Measurements from ENCODE around the gene RILP. TPM values are rescaled to one million over a fixed set of nuclear protein-coding genes. Genes with fewer than 3 reads are reported as not detected.
A peak's percentile ranks its signal among the peaks of the same experiment; 100 is the strongest.
"Not testable (repeated sequence)": the region's sequence is repeated elsewhere in the genome, so short reads cannot be mapped to it uniquely, and the experiment has no call there.

The RILP gene
- total RNA-seq, 3 donors from 2014 or later = 2.0 to 2.7 (median 2.3) TPM

- Mint-ChIP-seq H3K9me3 (no peaks in the 10 kb centered on the region), H3K27me3 (ENCODE audit: low read depth) (no peaks in the 10 kb centered on the region), H3K4me1 (ENCODE audit: low read depth) (peaks cover 3% of the 10 kb centered on the region), H3K36me3 (ENCODE audit: insufficient read depth) (peaks cover 48% of the 10 kb centered on the region), H3K4me3 (no peak overlapping the region)
- ATAC-seq (no peak), DNase-seq (no peak)
These were observed 4.1 kb upstream of the RILP start for GRCh38 chr17:1653735-1654134.

- ATAC-seq; H3K9me3 Mint-ChIP-seq; H3K4me1 Mint-ChIP-seq (ENCODE audit: low read depth); DNase-seq; H3K27me3 Mint-ChIP-seq (ENCODE audit: low read depth); H3K4me3 Mint-ChIP-seq: not testable (repeated sequence)
- H3K36me3 Mint-ChIP-seq (ENCODE audit: insufficient read depth) = peaks cover 41% of the 10 kb centered on the region
These were observed 3.1 kb upstream of the RILP start for GRCh38 chr17:1652794-1653193.

- Mint-ChIP-seq H3K27me3 (ENCODE audit: low read depth) (no peaks in the 10 kb centered on the region), H3K36me3 (ENCODE audit: insufficient read depth) (peaks cover 33% of the 10 kb centered on the region), H3K4me3 (no peak overlapping the region), H3K4me1 (ENCODE audit: low read depth) (peaks cover 7% of the 10 kb centered on the region), H3K9me3 (no peaks in the 10 kb centered on the region)
- DNase-seq (no peak), ATAC-seq (no peak)
These were observed 1.8 kb upstream of the RILP start for GRCh38 chr17:1651559-1651844.

- H3K27me3 Mint-ChIP-seq (ENCODE audit: low read depth) = no peaks in the 10 kb centered on the region
- no peak overlapping the region for H3K4me3 Mint-ChIP-seq
- ATAC-seq (no peak), DNase-seq (no peak)
- no peaks in the 10 kb centered on the region for H3K9me3 Mint-ChIP-seq
- peaks cover 8% of the 10 kb centered on the region for H3K4me1 Mint-ChIP-seq (ENCODE audit: low read depth)
- peaks cover 29% of the 10 kb centered on the region for H3K36me3 Mint-ChIP-seq (ENCODE audit: insufficient read depth)
These were observed 1.3 kb upstream of the RILP start for GRCh38 chr17:1650731-1651558.

- Mint-ChIP-seq H3K27me3 (ENCODE audit: low read depth) (no peaks in the 10 kb centered on the region), H3K4me1 (ENCODE audit: low read depth) (peaks cover 20% of the 10 kb centered on the region), H3K4me3 (peak overlapping the region; percentile 40), H3K9me3 (no peaks in the 10 kb centered on the region), H3K36me3 (ENCODE audit: insufficient read depth) (peaks cover 23% of the 10 kb centered on the region)
- ATAC-seq (peak; percentile 78 to 81), DNase-seq (peak; percentile 93)
These were observed 463 bp downstream of the RILP start for GRCh38 chr17:1648963-1649843.

GRCh38 chr17:1648173-1648962, 1.3 kb downstream of the RILP start:
- Mint-ChIP-seq H3K4me1 (ENCODE audit: low read depth) (peaks cover 23% of the 10 kb centered on the region), H3K27me3 (ENCODE audit: low read depth) (no peaks in the 10 kb centered on the region), H3K9me3 (no peaks in the 10 kb centered on the region), H3K4me3 (peak overlapping the region; percentile 68), H3K36me3 (ENCODE audit: insufficient read depth) (peaks cover 14% of the 10 kb centered on the region)
- DNase-seq = no peak
- peak in 1 of 2 donors; percentile 1 for ATAC-seq

- ATAC-seq (no peak), DNase-seq (no peak)
- Mint-ChIP-seq H3K36me3 (ENCODE audit: insufficient read depth) (peaks cover 9% of the 10 kb centered on the region), H3K9me3 (no peaks in the 10 kb centered on the region), H3K4me1 (ENCODE audit: low read depth) (peaks cover 23% of the 10 kb centered on the region), H3K4me3 (no peak overlapping the region), H3K27me3 (ENCODE audit: low read depth) (no peaks in the 10 kb centered on the region)
These were observed 1.9 kb downstream of the RILP start for GRCh38 chr17:1647802-1648171.

GRCh38 chr17:1646199-1646875, 3.3 kb downstream of the RILP start:
- Mint-ChIP-seq H3K4me3 (peak overlapping the region; percentile 37), H3K36me3 (ENCODE audit: insufficient read depth) (peaks cover 3% of the 10 kb centered on the region), H3K9me3 (no peaks in the 10 kb centered on the region), H3K4me1 (ENCODE audit: low read depth) (peaks cover 25% of the 10 kb centered on the region), H3K27me3 (ENCODE audit: low read depth) (no peaks in the 10 kb centered on the region)
- ATAC-seq (no peak), DNase-seq (no peak)

GRCh38 chr17:1645207-1646171, 4.2 kb downstream of the RILP start, which contains the start of gene SCARF1:
TSS of gene SCARF1 (minus strand) at chr17:1645732. CDS start at chr17:1645697, 35 bp downstream.
- no peaks in the 10 kb centered on the region for H3K27me3 Mint-ChIP-seq (ENCODE audit: low read depth)
- H3K4me1 Mint-ChIP-seq (ENCODE audit: low read depth) = peaks cover 25% of the 10 kb centered on the region
- H3K9me3 Mint-ChIP-seq = no peaks in the 10 kb centered on the region
- no peak for DNase-seq
- H3K36me3 Mint-ChIP-seq (ENCODE audit: insufficient read depth) = no peaks in the 10 kb centered on the region
- H3K4me3 Mint-ChIP-seq = peak within 1 kb of the TSS; percentile 81
- no peak for ATAC-seq

- Mint-ChIP-seq H3K4me3 (peak overlapping the region; percentile 81), H3K36me3 (ENCODE audit: insufficient read depth) (no peaks in the 10 kb centered on the region), H3K9me3 (no peaks in the 10 kb centered on the region), H3K27me3 (ENCODE audit: low read depth) (no peaks in the 10 kb centered on the region), H3K4me1 (ENCODE audit: low read depth) (peaks cover 21% of the 10 kb centered on the region)
- ATAC-seq (peak in 1 of 2 donors; percentile 4), DNase-seq (no peak)
These were observed 5.0 kb downstream of the RILP start for GRCh38 chr17:1644493-1645206.

GRCh38 chr17:1643999-1644492, 5.6 kb downstream of the RILP start:
- peak overlapping the region; percentile 81 for H3K4me3 Mint-ChIP-seq
- no peak for DNase-seq

GRCh38 chr17:1643293-1643998, 6.2 kb downstream of the RILP start:
- DNase-seq (peak; percentile 44), ATAC-seq (peak; percentile 43 to 49)
- Mint-ChIP-seq H3K36me3 (ENCODE audit: insufficient read depth) (no peaks in the 10 kb centered on the region), H3K9me3 (no peaks in the 10 kb centered on the region), H3K27me3 (ENCODE audit: low read depth) (no peaks in the 10 kb centered on the region), H3K4me1 (ENCODE audit: low read depth) (peaks cover 21% of the 10 kb centered on the region), H3K4me3 (no peak overlapping the region)

More at GRCh38 chr17:1643999-1644492, 5.6 kb downstream of the RILP start:
- Mint-ChIP-seq H3K4me1 (ENCODE audit: low read depth) (peaks cover 21% of the 10 kb centered on the region), H3K36me3 (ENCODE audit: insufficient read depth) (no peaks in the 10 kb centered on the region), H3K9me3 (no peaks in the 10 kb centered on the region), H3K27me3 (ENCODE audit: low read depth) (no peaks in the 10 kb centered on the region)
- no peak for ATAC-seq
